ENCODE results near the gene LIX1.

DNA sequence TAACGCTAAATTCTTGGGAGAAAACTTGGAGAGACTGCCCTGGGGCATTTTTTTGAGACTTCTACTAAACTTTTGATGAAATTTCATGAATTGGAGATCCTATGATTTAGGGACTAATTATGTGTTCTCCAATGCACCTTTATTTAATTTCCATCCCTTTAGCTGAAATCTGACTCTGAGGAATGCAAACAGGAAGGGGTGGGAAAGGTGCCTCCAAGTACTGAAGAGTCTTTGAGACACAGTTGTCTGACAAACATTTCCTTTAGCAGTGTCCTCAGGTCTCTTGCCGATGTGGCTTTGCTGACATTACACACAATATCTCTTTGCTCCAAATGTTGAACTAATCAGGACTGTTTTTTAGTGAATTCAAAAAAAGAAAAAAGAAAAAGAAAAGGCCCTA is 76.9 kb downstream of the LIX1 start:
- TF ChIP-seq POLR2A (IDR thresholded peaks at IDR 0.05; ENCODE audit: control extremely low read depth in 1 of 2, low read depth in 2 of 2, low read length in 2 of 2), result no peak
- no peak for TF ChIP-seq KDM1A (IDR thresholded peaks at IDR 0.05; ENCODE audit: borderline replicate concordance, low read length)
- TF ChIP-seq EP300 (IDR thresholded peaks at IDR 0.05; ENCODE audit: borderline replicate concordance in 1 of 2, low read depth in 2 of 2, low read length in 2 of 2), result no peak
- TF ChIP-seq CEBPB (IDR thresholded peaks at IDR 0.05; ENCODE audit: low read depth, low read length), result no peak
- no peak for TF ChIP-seq POLR2AphosphoS5 (IDR thresholded peaks at IDR 0.05; ENCODE audit: low read depth, low read length)
